SU-DHL-6 (cell line): Measurements from ENCODE around the gene CA7.

Source experiments
- H2AFZ ChIP-seq: fragments of 200-600 bp; sonication (generic); 2 replicates; pipeline ENCODE4 v1.6.1; 2014; ENCODE audit warnings: low read depth, mild to moderate bottlenecking, moderate library complexity, mixed read lengths, antibody characterized with exemption, low read length; ENCODE audit not compliant: severe bottlenecking
- H3F3A ChIP-seq: fragments of 200-600 bp; shearing (Covaris generic); 2 replicates; pipeline ENCODE4 v1.6.0; 2016; ENCODE audit warnings: antibody characterized with exemption, mild to moderate bottlenecking; ENCODE audit not compliant: insufficient read depth
- H3K27ac ChIP-seq: fragments of 200-600 bp; sonication (generic); 2 replicates; pipeline ENCODE4 v1.5.1; 2016; ENCODE audit warnings: low read depth, mild to moderate bottlenecking, low read length, moderate library complexity, mixed read lengths
- H3K27me3 ChIP-seq: fragments of 200-600 bp; sonication (generic), shearing (Covaris generic); 2 replicates; pipeline ENCODE4 v1.6.0; 2014; ENCODE audit warnings: mild to moderate bottlenecking, low read length
- H3K36me3 ChIP-seq: fragments of 200-600 bp; sonication (generic); 2 replicates; pipeline ENCODE4 v1.6.1; 2014; ENCODE audit warnings: mild to moderate bottlenecking, low read length, mixed read lengths
- H3K4me2 ChIP-seq: fragments of 300-600, 200-600 bp; shearing (Covaris generic), sonication (generic); 2 replicates; pipeline ENCODE4 v1.6.0; 2014; ENCODE audit warnings: low read length, low read depth, mild to moderate bottlenecking; ENCODE audit not compliant: poor library complexity, severe bottlenecking
- H3K4me3 ChIP-seq: fragments of 200-600 bp; sonication (generic); 2 replicates; pipeline ENCODE4 v1.5.1; 2014; ENCODE audit warnings: antibody characterized with exemption, low read length, mild to moderate bottlenecking, mixed read lengths; ENCODE audit not compliant: insufficient read depth, poor library complexity, severe bottlenecking
- H3K79me2 ChIP-seq: fragments of 200-600 bp; sonication (generic); 2 replicates; pipeline ENCODE4 v1.6.1; 2014; ENCODE audit warnings: mild to moderate bottlenecking, low read length, moderate library complexity; ENCODE audit not compliant: insufficient read depth
- H3K9ac ChIP-seq: fragments of 200-600 bp; sonication (generic); 2 replicates; pipeline ENCODE4 v1.7.0; 2014; ENCODE audit warnings: mild to moderate bottlenecking, low read length
- H3K9me2 ChIP-seq: fragments of 200-600 bp; sonication (generic); replicated peaks from 2 replicates; pipeline ENCODE4 v1.6.1; 2014; ENCODE audit warnings: low read length; ENCODE audit not compliant: insufficient read depth
- H3K9me3 ChIP-seq: fragments of 200-600 bp; sonication (generic); 2 replicates; pipeline ENCODE4 v1.6.1; 2014; ENCODE audit warnings: low read length, mixed read lengths; ENCODE audit not compliant: insufficient read depth
- H4K20me1 ChIP-seq: fragments of 200-600 bp; sonication (generic); 2 replicates; pipeline ENCODE4 v1.6.1; 2014; ENCODE audit warnings: low read depth, mild to moderate bottlenecking, antibody characterized with exemption, low read length, moderate library complexity, mixed read lengths
- EZH2phosphoT487 ChIP-seq: fragments of 200-600 bp; sonication (generic), shearing (Covaris generic); conservative IDR thresholded peaks from 2 replicates; pipeline ENCODE4 v1.6.1; 2018; ENCODE audit warnings: mild to moderate bottlenecking, antibody characterized with exemption, low read length, moderate library complexity, mixed read lengths
- TF ChIP-seq, protein P1 (sequence below): fragments of 200-600 bp; sonication (generic); IDR thresholded peaks from one replicate; pipeline ENCODE4 v1.5.1; 2017; ENCODE audit warnings: antibody characterized with exemption, mild to moderate bottlenecking, low read length, moderate library complexity; ENCODE audit not compliant: insufficient read depth, poor library complexity, severe bottlenecking

CA7 gene

DNA sequence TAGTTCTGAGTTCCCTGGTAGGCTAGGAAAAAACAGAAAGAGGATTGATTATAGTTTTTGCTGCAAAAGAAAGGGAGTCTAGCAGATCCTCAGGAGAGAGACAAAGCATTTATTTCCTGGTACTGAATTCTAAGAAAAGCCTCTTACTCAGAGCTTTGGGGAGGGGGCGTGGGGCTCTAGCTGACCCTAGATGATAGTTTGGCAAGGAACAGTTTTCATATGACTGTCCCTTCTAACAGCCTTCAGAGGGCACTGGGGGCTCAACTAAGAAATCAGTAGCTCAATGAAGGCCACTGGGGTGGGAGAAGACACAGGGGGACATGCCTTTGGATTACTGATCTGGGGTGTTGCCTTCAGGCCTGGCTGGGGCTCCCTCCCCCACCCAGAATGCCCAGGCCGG lies 4.0 kb downstream of the CA7 start:
- no peaks in the 10 kb centered on the region for H3F3A ChIP-seq
- TF ChIP-seq EZH2phosphoT487: no peak
- TF ChIP-seq, protein P1, sequence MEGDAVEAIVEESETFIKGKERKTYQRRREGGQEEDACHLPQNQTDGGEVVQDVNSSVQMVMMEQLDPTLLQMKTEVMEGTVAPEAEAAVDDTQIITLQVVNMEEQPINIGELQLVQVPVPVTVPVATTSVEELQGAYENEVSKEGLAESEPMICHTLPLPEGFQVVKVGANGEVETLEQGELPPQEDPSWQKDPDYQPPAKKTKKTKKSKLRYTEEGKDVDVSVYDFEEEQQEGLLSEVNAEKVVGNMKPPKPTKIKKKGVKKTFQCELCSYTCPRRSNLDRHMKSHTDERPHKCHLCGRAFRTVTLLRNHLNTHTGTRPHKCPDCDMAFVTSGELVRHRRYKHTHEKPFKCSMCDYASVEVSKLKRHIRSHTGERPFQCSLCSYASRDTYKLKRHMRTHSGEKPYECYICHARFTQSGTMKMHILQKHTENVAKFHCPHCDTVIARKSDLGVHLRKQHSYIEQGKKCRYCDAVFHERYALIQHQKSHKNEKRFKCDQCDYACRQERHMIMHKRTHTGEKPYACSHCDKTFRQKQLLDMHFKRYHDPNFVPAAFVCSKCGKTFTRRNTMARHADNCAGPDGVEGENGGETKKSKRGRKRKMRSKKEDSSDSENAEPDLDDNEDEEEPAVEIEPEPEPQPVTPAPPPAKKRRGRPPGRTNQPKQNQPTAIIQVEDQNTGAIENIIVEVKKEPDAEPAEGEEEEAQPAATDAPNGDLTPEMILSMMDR: no peak
- H4K20me1 ChIP-seq: no peaks in the 10 kb centered on the region
- H3K79me2 ChIP-seq: no peaks in the 10 kb centered on the region
- H3K27ac ChIP-seq: no peak overlapping the region
- H3K9me2 ChIP-seq: no peaks in the 10 kb centered on the region
- H3K4me2 ChIP-seq: no peak overlapping the region
- no peak overlapping the region for H3K4me3 ChIP-seq
- H3K36me3 ChIP-seq: no peaks in the 10 kb centered on the region
- H3K9ac ChIP-seq: no peak overlapping the region
- H3K9me3 ChIP-seq: no peaks in the 10 kb centered on the region
- no peak overlapping the region for H2AFZ ChIP-seq
- no peaks in the 10 kb centered on the region for H3K27me3 ChIP-seq

DNA sequence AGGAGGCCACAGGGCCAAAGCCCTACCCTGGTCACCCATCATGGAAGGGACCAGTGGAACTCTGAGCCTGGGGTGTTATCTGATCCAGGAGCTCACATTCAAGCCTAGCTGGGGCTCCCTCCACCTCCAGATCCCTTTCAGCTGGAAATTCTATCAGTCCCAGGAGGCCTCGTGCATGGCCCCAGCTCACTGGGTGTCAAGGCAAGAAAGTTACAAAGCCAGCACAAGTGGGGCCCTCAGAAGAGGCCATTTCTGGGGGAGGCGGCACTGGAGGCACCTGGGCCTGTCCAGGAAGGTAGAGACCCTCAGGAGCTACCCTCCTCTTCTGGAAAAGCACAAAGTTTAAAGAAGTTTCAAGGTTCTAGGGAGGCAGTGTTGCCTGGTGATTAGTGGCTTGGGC lies 4.8 kb downstream of the CA7 start:
- Histone ChIP-seq H3K9me3 (no peaks in the 10 kb centered on the region), H3K9ac (no peak overlapping the region), H4K20me1 (no peaks in the 10 kb centered on the region), H3K27me3 (no peaks in the 10 kb centered on the region), H3F3A (no peaks in the 10 kb centered on the region), H3K27ac (no peak overlapping the region), H3K36me3 (no peaks in the 10 kb centered on the region), H3K4me3 (no peak overlapping the region), H2AFZ (no peak overlapping the region), H3K9me2 (no peaks in the 10 kb centered on the region), H3K4me2 (no peak overlapping the region), H3K79me2 (no peaks in the 10 kb centered on the region)
- TF ChIP-seq EZH2phosphoT487: no peak
- TF ChIP-seq, protein P1: no peak

DNA sequence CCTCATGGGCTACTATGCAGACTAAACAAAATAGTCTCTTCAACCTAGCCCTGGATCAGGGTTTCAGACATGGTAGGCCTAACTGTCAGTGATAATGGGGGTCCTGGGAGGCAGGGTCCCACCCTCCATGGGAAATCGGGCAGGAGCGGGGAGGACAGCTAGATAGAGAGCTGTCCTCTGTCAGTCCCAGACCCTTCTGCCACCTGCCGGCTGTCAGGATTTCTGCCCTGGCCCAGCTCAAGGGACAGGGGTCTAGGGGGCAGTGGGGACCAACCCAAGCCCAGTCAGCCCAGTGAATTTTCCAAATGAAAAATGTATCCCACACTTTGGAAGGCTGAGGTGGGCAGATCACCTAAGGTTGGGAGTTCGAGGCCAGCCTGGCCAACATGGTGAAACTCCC lies 5.3 kb downstream of the CA7 start:
- H3K27ac ChIP-seq: no peak overlapping the region
- TF ChIP-seq, protein P1: no peak
- no peak for TF ChIP-seq EZH2phosphoT487
- H3K27me3 ChIP-seq: no peaks in the 10 kb centered on the region
- no peaks in the 10 kb centered on the region for H3F3A ChIP-seq
- no peak overlapping the region for H3K4me3 ChIP-seq
- no peaks in the 10 kb centered on the region for H3K36me3 ChIP-seq
- H3K9me2 ChIP-seq: no peaks in the 10 kb centered on the region
- no peak overlapping the region for H2AFZ ChIP-seq
- no peaks in the 10 kb centered on the region for H3K9me3 ChIP-seq
- no peaks in the 10 kb centered on the region for H4K20me1 ChIP-seq
- H3K4me2 ChIP-seq: no peak overlapping the region
- H3K79me2 ChIP-seq: no peaks in the 10 kb centered on the region
- H3K9ac ChIP-seq: no peak overlapping the region
